Activated T-cell treated with anti-CD3 and anti-CD28 coated beads for 4 hours (primary cell): Measurements from ENCODE around the gene BEND6.
"Not testable (repeated sequence)": the region's sequence is repeated elsewhere in the genome, so short reads cannot be mapped to it uniquely, and the experiment has no call there.

ENCODE experiments used
- DNase-seq: peaks from one replicate; pipeline ENCODE4 v3.0.0-alpha.2; 2020

Gene BEND6

GRCh38 chr6:56986611-56987010, 31.7 kb downstream of the BEND6 start:
- no peak for DNase-seq

GRCh38 chr6:56988145-56988544, 33.2 kb downstream of the BEND6 start:
- DNase-seq: no peak

- no peak for DNase-seq
Observed at GRCh38 chr6:56992036-56992435, 37.1 kb downstream of the BEND6 start.

- DNase-seq: no peak
Observed at GRCh38 chr6:56992703-56993102, 37.8 kb downstream of the BEND6 start.

GRCh38 chr6:56995347-56995902, 40.5 kb downstream of the BEND6 start:
- no peak for DNase-seq

- no peak for DNase-seq
Observed at GRCh38 chr6:56996401-56996800, 41.5 kb downstream of the BEND6 start.

- no peak for DNase-seq
Observed at GRCh38 chr6:56999049-56999448, 44.1 kb downstream of the BEND6 start.

GRCh38 chr6:56999748-57000147, 44.8 kb downstream of the BEND6 start:
- DNase-seq: not testable (repeated sequence)

- DNase-seq: no peak
Observed at GRCh38 chr6:57002197-57002596, 47.3 kb downstream of the BEND6 start.

- DNase-seq: no peak
Observed at GRCh38 chr6:57004292-57004691, 49.4 kb downstream of the BEND6 start.

- no peak for DNase-seq
Observed at GRCh38 chr6:57006101-57006500, 51.2 kb downstream of the BEND6 start.

- DNase-seq: not testable (repeated sequence)
Observed at GRCh38 chr6:57008069-57008468, 53.2 kb downstream of the BEND6 start.

GRCh38 chr6:57013521-57013926, 58.6 kb downstream of the BEND6 start:
- DNase-seq: no peak

- no peak for DNase-seq
Observed at GRCh38 chr6:57017069-57017468, 62.2 kb downstream of the BEND6 start.

- no peak for DNase-seq
Observed at GRCh38 chr6:57017841-57018240, 62.9 kb downstream of the BEND6 start.

- DNase-seq: no peak
Observed at GRCh38 chr6:57019434-57019833, 64.5 kb downstream of the BEND6 start.

- no peak for DNase-seq
Observed at GRCh38 chr6:57021086-57021720, 66.3 kb downstream of the BEND6 start.

GRCh38 chr6:57024321-57024720, 69.4 kb downstream of the BEND6 start:
- DNase-seq: no peak

GRCh38 chr6:57024775-57025174, 69.9 kb downstream of the BEND6 start:
- DNase-seq: no peak

- DNase-seq: no peak
Observed at GRCh38 chr6:57026001-57026400, 71.1 kb downstream of the BEND6 start.

GRCh38 chr6:57027301-57027700, 72.4 kb downstream of the BEND6 start:
- no peak for DNase-seq

GRCh38 chr6:57029213-57029612, 74.3 kb downstream of the BEND6 start:
- DNase-seq: no peak

- DNase-seq: no peak
Observed at GRCh38 chr6:57033228-57033627, 78.3 kb downstream of the BEND6 start.

GRCh38 chr6:57035549-57035948, 80.6 kb downstream of the BEND6 start:
- no peak for DNase-seq

- DNase-seq: no peak
Observed at GRCh38 chr6:57038906-57039305, 84.0 kb downstream of the BEND6 start.
